GM12873 (cell line): Measurements from ENCODE around the gene CHRND.

Experiments
- TF ChIP-seq, protein P1 (sequence below): IDR thresholded peaks from 2 replicates; pipeline ENCODE4 v1.5.1; 2012; ENCODE audit warnings: low read depth, mild to moderate bottlenecking, moderate library complexity, low read length, control low read depth; ENCODE audit not compliant: insufficient read depth; ENCODE audit errors: missing control alignments

Gene CHRND

GRCh38 chr2:232526372-232526941, 497 bp downstream of the CHRND start:
- TF ChIP-seq, protein P1, sequence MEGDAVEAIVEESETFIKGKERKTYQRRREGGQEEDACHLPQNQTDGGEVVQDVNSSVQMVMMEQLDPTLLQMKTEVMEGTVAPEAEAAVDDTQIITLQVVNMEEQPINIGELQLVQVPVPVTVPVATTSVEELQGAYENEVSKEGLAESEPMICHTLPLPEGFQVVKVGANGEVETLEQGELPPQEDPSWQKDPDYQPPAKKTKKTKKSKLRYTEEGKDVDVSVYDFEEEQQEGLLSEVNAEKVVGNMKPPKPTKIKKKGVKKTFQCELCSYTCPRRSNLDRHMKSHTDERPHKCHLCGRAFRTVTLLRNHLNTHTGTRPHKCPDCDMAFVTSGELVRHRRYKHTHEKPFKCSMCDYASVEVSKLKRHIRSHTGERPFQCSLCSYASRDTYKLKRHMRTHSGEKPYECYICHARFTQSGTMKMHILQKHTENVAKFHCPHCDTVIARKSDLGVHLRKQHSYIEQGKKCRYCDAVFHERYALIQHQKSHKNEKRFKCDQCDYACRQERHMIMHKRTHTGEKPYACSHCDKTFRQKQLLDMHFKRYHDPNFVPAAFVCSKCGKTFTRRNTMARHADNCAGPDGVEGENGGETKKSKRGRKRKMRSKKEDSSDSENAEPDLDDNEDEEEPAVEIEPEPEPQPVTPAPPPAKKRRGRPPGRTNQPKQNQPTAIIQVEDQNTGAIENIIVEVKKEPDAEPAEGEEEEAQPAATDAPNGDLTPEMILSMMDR: no peak

DNA sequence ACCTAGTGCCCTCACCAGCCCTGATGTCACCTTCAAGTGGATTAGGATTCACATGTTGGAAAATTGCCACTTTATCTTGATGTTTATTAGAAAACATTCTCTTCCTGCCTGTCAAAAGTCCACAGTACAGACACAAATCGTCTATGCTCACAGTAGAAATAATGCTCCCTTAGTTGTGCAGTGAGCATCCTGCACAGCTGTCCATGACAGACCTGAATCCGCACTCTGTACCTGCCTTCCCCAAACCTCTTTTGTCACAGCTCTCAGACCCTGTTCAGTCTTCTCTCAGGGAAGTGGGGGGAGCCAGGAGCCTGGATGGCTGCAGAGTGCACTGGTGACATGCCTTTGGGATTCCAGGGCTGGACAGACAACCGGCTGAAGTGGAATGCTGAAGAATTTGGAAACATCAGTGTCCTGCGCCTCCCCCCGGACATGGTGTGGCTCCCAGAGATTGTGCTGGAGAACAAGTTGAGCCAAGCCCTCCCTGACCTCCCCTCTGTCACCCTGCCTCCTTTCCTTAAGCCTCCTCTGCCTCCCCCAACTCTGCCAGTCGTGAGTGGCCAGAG, 2.0 kb downstream of the CHRND start:
- TF ChIP-seq, protein P1: no peak

DNA sequence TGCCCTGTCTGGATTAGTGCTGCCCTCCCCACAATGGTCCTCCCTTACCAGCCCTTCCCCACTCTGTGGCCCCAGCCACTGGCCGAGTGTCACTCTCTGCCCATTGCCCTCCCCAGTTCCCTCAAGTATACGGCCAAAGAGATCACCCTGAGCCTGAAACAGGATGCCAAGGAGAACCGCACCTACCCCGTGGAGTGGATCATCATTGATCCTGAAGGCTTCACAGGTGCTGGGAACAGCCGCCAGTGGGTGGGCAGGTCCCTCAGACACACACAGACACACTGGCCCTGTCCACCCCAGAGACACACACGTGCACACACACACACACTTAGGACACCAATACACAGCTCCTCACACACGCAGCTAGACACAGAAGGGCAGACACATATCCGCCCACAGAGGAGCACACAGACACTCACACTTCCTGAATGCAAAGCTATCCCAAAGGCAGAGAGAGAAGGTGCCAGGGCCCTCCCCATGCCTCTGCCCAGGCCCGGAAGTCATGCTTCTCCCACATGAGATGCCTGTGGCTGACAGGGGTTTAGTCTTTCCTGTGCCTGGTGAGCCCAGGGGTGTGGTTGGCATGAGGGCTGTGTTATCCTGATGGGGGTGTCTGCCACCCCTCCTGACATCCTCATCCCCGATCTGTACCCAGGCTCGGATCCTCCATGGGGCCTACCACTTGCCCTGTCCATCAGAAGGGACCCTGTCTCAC, 2.9 kb downstream of the CHRND start:
- TF ChIP-seq, protein P1: no peak

DNA sequence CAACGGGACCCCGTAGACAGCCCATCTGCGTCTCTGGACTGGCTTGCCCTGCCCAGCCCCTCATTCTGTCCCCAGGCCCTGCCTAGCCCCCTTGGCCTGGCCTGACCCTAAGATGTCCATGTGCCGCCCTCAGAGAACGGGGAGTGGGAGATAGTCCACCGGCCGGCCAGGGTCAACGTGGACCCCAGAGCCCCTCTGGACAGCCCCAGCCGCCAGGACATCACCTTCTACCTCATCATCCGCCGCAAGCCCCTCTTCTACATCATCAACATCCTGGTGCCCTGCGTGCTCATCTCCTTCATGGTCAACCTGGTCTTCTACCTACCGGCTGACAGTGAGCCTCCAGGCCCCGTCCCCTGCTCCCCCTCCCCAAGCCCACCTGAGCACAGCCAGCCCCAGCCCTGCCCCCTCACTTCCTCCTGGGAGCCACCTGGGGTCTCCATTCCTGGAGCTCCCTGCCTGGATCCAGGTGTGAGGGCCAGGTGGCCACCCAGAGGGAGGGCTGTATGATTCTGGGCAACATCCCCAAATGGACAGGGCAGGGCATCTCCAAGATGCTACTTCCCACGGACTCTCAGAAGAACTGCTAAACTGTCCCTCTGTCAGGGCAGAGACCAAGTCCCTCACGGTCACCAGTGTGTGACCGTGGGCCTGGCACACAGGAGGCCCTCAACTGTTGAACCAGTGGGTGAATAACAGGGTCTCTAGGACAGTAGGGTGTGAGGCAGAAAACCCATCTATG, 4.0 kb downstream of the CHRND start:
- TF ChIP-seq, protein P1: no peak

GRCh38 chr2:232530626-232531260, 4.8 kb downstream of the CHRND start:
- TF ChIP-seq, protein P1: no peak

- TF ChIP-seq, protein P1: no peak
Observed at GRCh38 chr2:232532419-232532818, 6.5 kb downstream of the CHRND start.
